Measurements from ENCODE around the gene OSTN. TPM values are rescaled to one million over a fixed set of nuclear protein-coding genes. Genes with fewer than 3 reads are reported as not detected.

The OSTN gene
- total RNA-seq, 4 donors from 2014 or later: not detected

DNA sequence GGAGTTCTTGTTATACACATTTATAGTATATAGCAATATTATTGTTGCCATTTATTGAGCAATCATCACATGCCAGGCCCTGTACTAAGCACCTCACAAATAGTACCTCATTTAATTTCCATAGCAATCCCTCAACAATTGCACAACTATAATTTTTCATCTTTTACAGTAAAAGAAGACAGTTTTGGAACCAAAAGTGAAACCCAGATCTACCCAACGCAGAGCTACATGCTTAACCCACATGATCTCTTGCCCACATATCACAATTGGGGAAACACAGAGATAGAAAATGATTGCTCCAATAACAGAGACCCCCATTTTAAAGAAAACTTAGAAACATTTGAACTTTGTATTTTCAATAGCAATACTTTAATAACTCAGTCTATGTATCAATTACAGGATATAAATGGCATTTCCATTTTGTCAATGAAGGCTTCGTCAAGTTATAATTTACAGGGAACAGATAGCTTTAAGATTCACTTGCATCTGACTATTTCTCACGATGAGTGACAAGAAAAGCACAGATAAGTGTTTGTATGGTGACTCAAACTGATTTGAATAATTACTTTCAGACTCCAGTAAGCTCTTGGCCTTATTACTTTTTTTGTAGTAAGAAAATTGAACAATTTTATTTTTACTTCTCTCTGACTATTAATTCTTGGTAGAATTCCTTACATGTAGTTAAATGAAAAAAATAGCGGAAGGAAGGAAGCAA is 91.4 kb downstream of the OSTN start:
- Histone ChIP-seq H3K36me3 (no peaks in the 10 kb centered on the region), H3K27ac (peak overlapping the region in 3 of 4 donors; percentile 45 to 66 (median 58)), H3K9me3 (no peaks in the 10 kb centered on the region), H3K27me3 (no peaks in the 10 kb centered on the region), H3K4me1 (peaks cover 0 to 9% (median 0%) of the 10 kb centered on the region in 4 donors), H3K4me3 (peak overlapping the region in 3 of 4 donors; percentile 14 to 29 (median 20))
- DNase-seq (ENCODE audit: low spot score in 2 of 2): no peak
- TF ChIP-seq CTCF (IDR thresholded peaks at IDR 0.05): no peak
- no peak for TF ChIP-seq EP300 (IDR thresholded peaks at IDR 0.05)
- no peak for TF ChIP-seq POLR2A (IDR thresholded peaks at IDR 0.05)
- 34 to 36% methylated on average over 4 of the region's 4 CpGs for WGBS, 2 donors

- DNase-seq (ENCODE audit: low spot score in 2 of 2): no peak
- Histone ChIP-seq H3K4me1 (peaks cover 0 to 9% (median 0%) of the 10 kb centered on the region in 4 donors), H3K9me3 (no peaks in the 10 kb centered on the region), H3K4me3 (no peak overlapping the region), H3K36me3 (no peaks in the 10 kb centered on the region), H3K27ac (no peak overlapping the region), H3K27me3 (no peaks in the 10 kb centered on the region)
- no peak for TF ChIP-seq POLR2A (IDR thresholded peaks at IDR 0.05)
- no peak for TF ChIP-seq EP300 (IDR thresholded peaks at IDR 0.05)
- TF ChIP-seq CTCF (IDR thresholded peaks at IDR 0.05): no peak
- 72 to 91% methylated on average over 5 of the region's 5 CpGs for WGBS, 2 donors
Measured at GRCh38 chr3:191292243-191293015, 93.4 kb downstream of the OSTN start.

- Histone ChIP-seq H3K4me1 (peaks cover 0 to 9% (median 0%) of the 10 kb centered on the region in 4 donors), H3K27ac (no peak overlapping the region), H3K27me3 (no peaks in the 10 kb centered on the region), H3K36me3 (no peaks in the 10 kb centered on the region), H3K9me3 (no peaks in the 10 kb centered on the region), H3K4me3 (no peak overlapping the region)
- no peak for TF ChIP-seq POLR2A (IDR thresholded peaks at IDR 0.05)
- TF ChIP-seq EP300 (IDR thresholded peaks at IDR 0.05): no peak
- no peak for TF ChIP-seq CTCF (IDR thresholded peaks at IDR 0.05)
- WGBS, 2 donors: 95 to 100% methylated on average over 1 of the region's 1 CpG
- no peak for DNase-seq (ENCODE audit: low spot score in 2 of 2)
Measured at GRCh38 chr3:191294291-191294690, 95.2 kb downstream of the OSTN start.

DNA sequence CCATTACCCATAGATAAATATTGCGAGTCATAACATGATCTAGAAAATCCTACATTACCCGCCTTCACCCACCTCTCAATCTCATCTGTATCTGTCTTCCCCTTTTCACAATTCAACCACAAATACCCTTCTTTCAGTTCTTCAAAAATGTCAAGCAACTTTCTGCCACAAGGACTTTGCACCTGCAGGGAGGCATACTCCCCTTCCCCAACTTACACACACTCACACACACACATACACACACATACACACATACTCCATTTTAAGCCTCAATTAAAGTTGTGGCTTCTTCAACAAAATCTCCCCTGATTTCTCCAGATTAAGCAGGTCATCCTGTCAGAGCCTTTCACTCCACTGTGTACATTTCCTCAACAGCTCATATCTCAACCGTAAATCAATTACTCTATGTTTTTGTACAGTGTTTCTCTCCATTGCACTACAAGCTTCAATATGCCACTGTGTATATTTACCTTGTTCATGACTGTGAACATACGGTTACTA is 97.0 kb downstream of the OSTN start:
- Histone ChIP-seq H3K4me1 (no peaks in the 10 kb centered on the region), H3K4me3 (no peak overlapping the region), H3K27ac (no peak overlapping the region), H3K36me3 (no peaks in the 10 kb centered on the region), H3K27me3 (no peaks in the 10 kb centered on the region), H3K9me3 (no peaks in the 10 kb centered on the region)
- WGBS, 2 donors: 66 to 83% methylated on average over 4 of the region's 4 CpGs
- TF ChIP-seq EP300 (IDR thresholded peaks at IDR 0.05): no peak
- TF ChIP-seq POLR2A (IDR thresholded peaks at IDR 0.05): no peak
- TF ChIP-seq CTCF (IDR thresholded peaks at IDR 0.05): no peak
- DNase-seq (ENCODE audit: low spot score in 2 of 2): no peak

- H3K27ac ChIP-seq: no peak overlapping the region
- no peaks in the 10 kb centered on the region for H3K36me3 ChIP-seq
- no peak for DNase-seq (ENCODE audit: low spot score in 2 of 2)
- H3K9me3 ChIP-seq: no peaks in the 10 kb centered on the region
- H3K4me1 ChIP-seq: no peaks in the 10 kb centered on the region
- no peaks in the 10 kb centered on the region for H3K27me3 ChIP-seq
- TF ChIP-seq POLR2A (IDR thresholded peaks at IDR 0.05) (no peak), EP300 (IDR thresholded peaks at IDR 0.05) (no peak), CTCF (IDR thresholded peaks at IDR 0.05) (no peak)
- H3K4me3 ChIP-seq: no peak overlapping the region
Measured at GRCh38 chr3:191298846-191299245, 99.8 kb downstream of the OSTN start.

All from tibial nerve (tissue), 4 donors.